GM12864 (cell line): ENCODE data around the gene MEOX2.

Experiments used
- DNase-seq: peaks from one replicate; pipeline ENCODE4 v3.0.0-alpha.2; 2011; ENCODE audit warnings: low read depth
- H3K4me3 ChIP-seq: 2 replicates; pipeline ENCODE4 v1.5.1; 2011; ENCODE audit warnings: mild to moderate bottlenecking, low read depth, low read length, control low read depth
- TF ChIP-seq, protein P1 (sequence below): IDR thresholded peaks from 2 replicates; pipeline ENCODE4 v1.5.1; 2011; ENCODE audit warnings: low read depth, mild to moderate bottlenecking, moderate library complexity, low read length, control low read depth, inconsistent platforms; ENCODE audit errors: missing control alignments

The MEOX2 gene

DNA sequence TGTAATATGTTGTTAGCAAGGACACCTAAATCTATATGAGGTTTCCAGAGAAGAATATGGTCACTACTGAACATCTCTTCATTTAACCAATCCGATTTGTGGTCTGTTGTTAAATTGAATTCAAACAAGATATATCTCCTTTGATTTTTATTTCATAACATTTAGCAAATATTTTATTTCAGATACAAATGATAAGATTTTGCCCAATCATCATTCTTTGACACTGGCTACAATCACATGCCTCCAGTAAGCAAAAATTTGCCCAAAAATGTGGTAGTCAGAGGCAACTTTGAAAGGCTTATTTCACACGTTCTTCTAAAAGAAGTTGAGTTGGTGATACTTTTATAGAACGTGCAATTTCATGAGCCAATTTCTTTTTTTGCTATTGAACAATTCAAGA is 79.9 kb downstream of the MEOX2 start:
- TF ChIP-seq, protein P1, sequence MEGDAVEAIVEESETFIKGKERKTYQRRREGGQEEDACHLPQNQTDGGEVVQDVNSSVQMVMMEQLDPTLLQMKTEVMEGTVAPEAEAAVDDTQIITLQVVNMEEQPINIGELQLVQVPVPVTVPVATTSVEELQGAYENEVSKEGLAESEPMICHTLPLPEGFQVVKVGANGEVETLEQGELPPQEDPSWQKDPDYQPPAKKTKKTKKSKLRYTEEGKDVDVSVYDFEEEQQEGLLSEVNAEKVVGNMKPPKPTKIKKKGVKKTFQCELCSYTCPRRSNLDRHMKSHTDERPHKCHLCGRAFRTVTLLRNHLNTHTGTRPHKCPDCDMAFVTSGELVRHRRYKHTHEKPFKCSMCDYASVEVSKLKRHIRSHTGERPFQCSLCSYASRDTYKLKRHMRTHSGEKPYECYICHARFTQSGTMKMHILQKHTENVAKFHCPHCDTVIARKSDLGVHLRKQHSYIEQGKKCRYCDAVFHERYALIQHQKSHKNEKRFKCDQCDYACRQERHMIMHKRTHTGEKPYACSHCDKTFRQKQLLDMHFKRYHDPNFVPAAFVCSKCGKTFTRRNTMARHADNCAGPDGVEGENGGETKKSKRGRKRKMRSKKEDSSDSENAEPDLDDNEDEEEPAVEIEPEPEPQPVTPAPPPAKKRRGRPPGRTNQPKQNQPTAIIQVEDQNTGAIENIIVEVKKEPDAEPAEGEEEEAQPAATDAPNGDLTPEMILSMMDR, result no peak
- H3K4me3 ChIP-seq, result no peak overlapping the region
- DNase-seq, result no peak

GRCh38 chr7:15604166-15604565 is 82.3 kb downstream of the MEOX2 start:
- TF ChIP-seq, protein P1, result no peak
- no peak for DNase-seq
- no peak overlapping the region for H3K4me3 ChIP-seq

- no peak overlapping the region for H3K4me3 ChIP-seq
Measured at GRCh38 chr7:15603124-15603523, 83.4 kb downstream of the MEOX2 start.

GRCh38 chr7:15602236-15602635 is 84.2 kb downstream of the MEOX2 start:
- no peak for DNase-seq
- no peak overlapping the region for H3K4me3 ChIP-seq
- TF ChIP-seq, protein P1, result no peak

More at GRCh38 chr7:15603124-15603523, 83.4 kb downstream of the MEOX2 start:
- DNase-seq, result no peak
- TF ChIP-seq, protein P1, result no peak

DNA sequence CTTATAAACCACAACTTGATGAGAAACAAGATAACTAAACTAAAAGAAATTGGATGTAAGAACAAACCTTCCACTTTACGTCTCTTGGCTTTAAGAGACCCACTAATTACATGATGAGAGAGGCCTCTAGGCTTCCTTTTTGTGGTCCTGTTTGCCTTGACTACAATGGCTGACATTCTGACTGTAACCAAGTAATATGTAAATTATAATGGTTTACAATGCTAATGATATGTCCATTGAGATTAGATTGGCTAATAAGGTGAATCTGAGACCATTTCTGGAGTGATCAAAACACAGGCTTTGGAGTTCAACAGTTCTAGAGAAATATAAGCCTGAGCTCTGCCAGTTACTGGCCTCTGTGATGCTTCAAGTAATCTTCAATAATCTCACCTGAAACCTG is 85.3 kb downstream of the MEOX2 start:
- TF ChIP-seq, protein P1, result no peak
- DNase-seq, result no peak
- H3K4me3 ChIP-seq, result no peak overlapping the region

DNA sequence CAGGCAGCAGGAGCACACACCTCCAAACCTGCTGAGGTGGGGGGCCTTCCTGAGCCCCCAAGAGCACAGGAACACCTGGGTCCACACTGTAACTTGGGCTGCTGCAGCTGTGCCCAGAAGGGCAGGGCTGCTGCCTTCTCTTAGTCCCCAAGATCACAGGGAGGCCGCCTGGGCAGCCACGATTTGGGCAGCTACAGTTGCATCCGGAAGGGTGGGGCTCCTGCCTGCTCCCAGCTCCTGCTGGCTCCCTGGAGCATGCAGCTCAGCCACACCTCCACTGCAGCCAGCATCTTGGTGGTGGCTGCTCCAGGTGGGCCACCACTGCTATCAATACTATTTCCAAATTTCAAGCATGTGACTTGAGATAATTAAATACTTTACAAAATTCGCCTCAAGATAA is 86.2 kb downstream of the MEOX2 start:
- H3K4me3 ChIP-seq, result no peak overlapping the region
- no peak for DNase-seq
- TF ChIP-seq, protein P1, result no peak

DNA sequence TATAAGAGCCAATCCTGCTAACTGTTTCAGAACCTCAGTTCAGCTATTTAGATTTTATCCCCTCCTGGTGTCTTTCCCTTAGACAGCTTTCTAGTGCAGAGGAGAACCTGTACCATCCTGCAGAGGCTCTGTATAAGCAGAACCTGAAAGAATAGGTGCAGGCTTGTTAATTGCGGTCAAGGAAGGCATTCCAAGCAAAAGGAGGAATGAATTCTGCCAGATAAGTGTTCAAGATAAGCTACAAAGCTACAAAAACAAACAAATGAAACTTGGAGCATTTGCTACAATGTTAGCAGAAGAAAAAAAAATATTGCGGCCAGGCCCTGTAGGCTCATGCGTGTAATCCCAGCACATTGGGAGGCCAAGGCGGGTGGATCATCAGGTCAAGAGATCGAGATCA is 92.0 kb downstream of the MEOX2 start:
- no peak for DNase-seq

More for the DNA sequence above, 92.0 kb downstream of the MEOX2 start:
- TF ChIP-seq, protein P1, result no peak
- no peak overlapping the region for H3K4me3 ChIP-seq
